Measurements from ENCODE around the gene ZCCHC3. TPM values are rescaled to one million over a fixed set of nuclear protein-coding genes. Genes with fewer than 3 reads are reported as not detected.

Gene ZCCHC3
- total RNA-seq, 1 donor from 2014 or later, result 15.7 TPM

DNA sequence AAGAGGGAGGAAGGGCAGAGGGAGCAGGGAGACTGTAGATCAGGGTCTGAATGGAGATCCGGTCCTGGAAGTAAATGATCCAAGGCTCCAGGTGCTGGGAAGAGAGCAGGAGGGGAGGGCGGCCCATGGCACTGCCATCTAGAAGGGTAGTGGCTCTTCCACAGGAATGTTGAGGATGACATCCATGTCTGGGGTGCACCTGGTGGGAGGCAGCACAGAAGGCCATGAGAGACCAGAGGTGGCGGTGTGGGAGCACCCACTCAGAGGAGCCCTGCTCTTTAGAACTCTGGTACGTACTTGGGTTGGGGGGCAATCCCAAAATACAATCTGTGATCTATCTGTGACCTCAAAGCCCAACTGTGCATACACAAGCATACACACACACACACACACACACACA is 26.3 kb upstream of the ZCCHC3 start:
- DNase-seq, result no peak
- no peak overlapping the region for H3K4me3 ChIP-seq
- H3K36me3 ChIP-seq, result no peaks in the 10 kb centered on the region
- ATAC-seq, result no peak
- H3K9me3 ChIP-seq, result no peaks in the 10 kb centered on the region
- no peaks in the 10 kb centered on the region for H3K27me3 ChIP-seq
- H3K4me1 ChIP-seq, result peaks cover 4% of the 10 kb centered on the region
- no peak overlapping the region for H3K27ac ChIP-seq
- TF ChIP-seq, protein P1, sequence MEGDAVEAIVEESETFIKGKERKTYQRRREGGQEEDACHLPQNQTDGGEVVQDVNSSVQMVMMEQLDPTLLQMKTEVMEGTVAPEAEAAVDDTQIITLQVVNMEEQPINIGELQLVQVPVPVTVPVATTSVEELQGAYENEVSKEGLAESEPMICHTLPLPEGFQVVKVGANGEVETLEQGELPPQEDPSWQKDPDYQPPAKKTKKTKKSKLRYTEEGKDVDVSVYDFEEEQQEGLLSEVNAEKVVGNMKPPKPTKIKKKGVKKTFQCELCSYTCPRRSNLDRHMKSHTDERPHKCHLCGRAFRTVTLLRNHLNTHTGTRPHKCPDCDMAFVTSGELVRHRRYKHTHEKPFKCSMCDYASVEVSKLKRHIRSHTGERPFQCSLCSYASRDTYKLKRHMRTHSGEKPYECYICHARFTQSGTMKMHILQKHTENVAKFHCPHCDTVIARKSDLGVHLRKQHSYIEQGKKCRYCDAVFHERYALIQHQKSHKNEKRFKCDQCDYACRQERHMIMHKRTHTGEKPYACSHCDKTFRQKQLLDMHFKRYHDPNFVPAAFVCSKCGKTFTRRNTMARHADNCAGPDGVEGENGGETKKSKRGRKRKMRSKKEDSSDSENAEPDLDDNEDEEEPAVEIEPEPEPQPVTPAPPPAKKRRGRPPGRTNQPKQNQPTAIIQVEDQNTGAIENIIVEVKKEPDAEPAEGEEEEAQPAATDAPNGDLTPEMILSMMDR (IDR thresholded peaks at IDR 0.05), result no peak
- intact Hi-C loops (cut with DNase I), result no loop called here

DNA sequence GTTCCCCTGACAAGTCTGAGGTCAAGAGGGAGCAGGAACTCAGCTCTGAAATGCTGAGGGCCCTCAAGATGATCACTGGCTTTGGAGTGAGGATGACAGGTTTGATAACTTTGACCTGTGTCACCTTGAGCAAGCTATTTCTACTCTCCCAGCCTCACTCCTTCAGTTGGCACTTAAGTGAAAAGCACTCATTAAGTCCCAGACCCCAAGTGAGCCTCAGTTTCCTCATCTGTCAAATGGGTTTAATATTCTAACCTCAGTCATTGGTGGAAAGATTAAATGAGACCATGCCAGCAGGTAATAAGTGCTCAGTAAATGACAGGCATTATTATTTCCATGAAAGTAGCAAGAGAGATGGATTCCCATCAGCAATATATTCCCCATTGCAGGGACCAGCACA is 25.8 kb upstream of the ZCCHC3 start:
- DNase-seq, result no peak
- Histone ChIP-seq H3K27ac (no peak overlapping the region), H3K36me3 (peaks cover 3% of the 10 kb centered on the region), H3K4me1 (peaks cover 4% of the 10 kb centered on the region), H3K27me3 (no peaks in the 10 kb centered on the region), H3K9me3 (no peaks in the 10 kb centered on the region), H3K4me3 (no peak overlapping the region)
- intact Hi-C loops (cut with DNase I), result no loop called here
- no peak for ATAC-seq
- TF ChIP-seq, protein P1 (IDR thresholded peaks at IDR 0.05), result no peak

DNA sequence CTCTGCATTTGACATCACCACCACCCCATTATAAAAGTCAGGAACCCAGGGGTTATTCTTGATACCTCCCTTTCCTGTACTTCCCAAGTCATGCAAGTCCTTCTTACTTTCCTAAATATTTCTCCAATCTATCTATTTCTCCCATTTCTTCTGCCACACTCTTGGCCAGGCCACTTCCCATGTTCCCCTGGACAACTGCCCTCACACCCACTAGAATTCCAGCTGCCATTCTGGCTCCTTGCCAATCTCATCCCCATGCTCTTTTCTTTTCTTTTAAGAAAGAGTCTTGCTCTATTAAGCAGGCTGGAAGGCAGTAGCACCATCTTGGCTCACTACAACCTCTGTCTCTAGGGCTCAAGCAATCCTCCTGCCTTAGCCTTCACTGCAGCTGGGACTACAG is 24.7 kb upstream of the ZCCHC3 start:
- DNase-seq (no peak), ATAC-seq (no peak)
- Histone ChIP-seq H3K27ac (no peak overlapping the region), H3K4me3 (no peak overlapping the region), H3K9me3 (no peaks in the 10 kb centered on the region), H3K36me3 (peaks cover 9% of the 10 kb centered on the region), H3K4me1 (no peaks in the 10 kb centered on the region), H3K27me3 (no peaks in the 10 kb centered on the region)
- TF ChIP-seq, protein P1 (IDR thresholded peaks at IDR 0.05), result no peak
- intact Hi-C loops (cut with DNase I), result no loop called here

DNA sequence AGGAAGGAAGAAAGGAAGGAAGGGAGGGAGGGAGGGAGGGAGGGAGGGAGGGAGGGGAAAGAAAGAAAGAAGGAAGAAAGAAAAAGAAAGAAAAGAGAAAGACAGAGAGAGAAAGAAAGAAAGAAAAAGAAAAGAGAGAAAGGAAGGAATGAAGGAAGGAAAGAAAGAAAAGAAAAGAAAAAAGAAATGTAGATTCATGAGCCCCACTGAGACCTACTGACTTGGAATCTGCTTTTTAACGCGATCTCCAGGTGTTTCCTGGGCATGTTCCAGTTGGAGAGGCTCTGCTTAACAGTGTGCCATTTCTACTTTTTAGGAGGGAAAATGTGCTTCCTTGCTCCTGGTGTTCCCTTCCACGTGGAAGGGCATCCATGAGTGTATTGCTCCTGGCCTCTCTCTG is 23.5 kb upstream of the ZCCHC3 start:
- no peak for DNase-seq
- Histone ChIP-seq H3K27me3 (no peaks in the 10 kb centered on the region), H3K4me1 (no peaks in the 10 kb centered on the region), H3K36me3 (peaks cover 15% of the 10 kb centered on the region), H3K9me3 (no peaks in the 10 kb centered on the region), H3K27ac (no peak overlapping the region), H3K4me3 (no peak overlapping the region)
- intact Hi-C loops (cut with DNase I), result no loop called here
- TF ChIP-seq, protein P1 (IDR thresholded peaks at IDR 0.05), result no peak
- ATAC-seq, result no peak

DNA sequence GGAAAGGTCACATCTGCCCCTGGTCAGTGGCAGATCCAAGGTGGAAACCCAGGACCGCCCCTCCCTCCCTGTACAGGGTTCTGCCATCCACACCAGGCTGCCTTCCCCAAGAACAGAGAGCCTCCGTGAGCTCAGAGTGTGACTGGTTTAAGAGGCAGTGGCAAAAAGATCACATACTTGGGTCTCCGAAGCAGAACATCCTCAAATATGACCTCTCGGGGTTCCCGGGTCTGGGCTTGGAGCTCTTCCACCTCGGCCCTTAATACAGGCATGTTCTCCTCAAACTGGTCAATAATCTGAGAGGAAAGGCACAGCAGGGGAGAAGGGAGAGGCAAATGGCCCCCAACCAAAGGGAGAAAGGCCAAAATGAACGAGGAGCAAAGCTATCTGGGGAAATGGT is 21.6 kb upstream of the ZCCHC3 start:
- DNase-seq, result no peak
- Histone ChIP-seq H3K4me1 (no peaks in the 10 kb centered on the region), H3K4me3 (no peak overlapping the region), H3K9me3 (no peaks in the 10 kb centered on the region), H3K27me3 (no peaks in the 10 kb centered on the region), H3K27ac (no peak overlapping the region), H3K36me3 (peaks cover 16% of the 10 kb centered on the region)
- TF ChIP-seq, protein P1 (IDR thresholded peaks at IDR 0.05), result no peak
- intact Hi-C loops (cut with DNase I), result no loop called here
- no peak for ATAC-seq
